NCI-H2227 (cell line): ENCODE data around the gene JARID2.
A peak's percentile ranks its signal among the peaks of the same experiment; 100 is the strongest.

Source experiments
- DNase-seq: peaks from one replicate; lab custom pipeline; 2025; ENCODE audit not compliant: unreplicated experiment; lab: John Stamatoyannopoulos, UW

Gene JARID2

GRCh38 chr6:15453186-15453585 is 207.3 kb downstream of the JARID2 start:
- DNase-seq = no peak

- no peak for DNase-seq
Measured at GRCh38 chr6:15453622-15454021, 207.8 kb downstream of the JARID2 start.

- DNase-seq = no peak
Measured at GRCh38 chr6:15456422-15456821, 210.6 kb downstream of the JARID2 start.

GRCh38 chr6:15457121-15457650 is 211.3 kb downstream of the JARID2 start:
- no peak for DNase-seq

GRCh38 chr6:15458021-15458459 is 212.2 kb downstream of the JARID2 start:
- DNase-seq = peak; percentile 51

GRCh38 chr6:15460110-15460727 is 214.3 kb downstream of the JARID2 start:
- DNase-seq = no peak

- DNase-seq = no peak
Measured at GRCh38 chr6:15461127-15461944, 215.5 kb downstream of the JARID2 start.

GRCh38 chr6:15462256-15462655 is 216.4 kb downstream of the JARID2 start:
- no peak for DNase-seq

GRCh38 chr6:15462717-15463525 is 217.1 kb downstream of the JARID2 start:
- no peak for DNase-seq

GRCh38 chr6:15464211-15464725 is 218.4 kb downstream of the JARID2 start:
- DNase-seq = no peak

GRCh38 chr6:15465212-15465611 is 219.3 kb downstream of the JARID2 start:
- no peak for DNase-seq

GRCh38 chr6:15470746-15471145 is 224.9 kb downstream of the JARID2 start:
- no peak for DNase-seq

- no peak for DNase-seq
Measured at GRCh38 chr6:15472621-15473020, 226.8 kb downstream of the JARID2 start.

- no peak for DNase-seq
Measured at GRCh38 chr6:15473174-15473573, 227.3 kb downstream of the JARID2 start.

GRCh38 chr6:15473741-15474161 is 227.9 kb downstream of the JARID2 start:
- no peak for DNase-seq

- DNase-seq = no peak
Measured at GRCh38 chr6:15474196-15474595, 228.3 kb downstream of the JARID2 start.

GRCh38 chr6:15475261-15475660 is 229.4 kb downstream of the JARID2 start:
- no peak for DNase-seq

GRCh38 chr6:15475872-15476271 is 230.0 kb downstream of the JARID2 start:
- no peak for DNase-seq

- no peak for DNase-seq
Measured at GRCh38 chr6:15476631-15477380, 230.9 kb downstream of the JARID2 start.

GRCh38 chr6:15477746-15478145 is 231.9 kb downstream of the JARID2 start:
- no peak for DNase-seq
